ENCODE results near the gene LHX6. TPM values are rescaled to one million over a fixed set of nuclear protein-coding genes. Genes with fewer than 3 reads are reported as not detected.

LHX6 gene
- total RNA-seq, 1 experiment from 2014 or later, result 1.8 TPM

GRCh38 chr9:122212473-122213004 lies 16.2 kb downstream of the LHX6 start:
- Mint-ChIP-seq H3K4me1 (peaks cover 8 to 16% of the 10 kb centered on the region in 2 experiments), H3K27me3 (ENCODE audit: low read depth) (peaks cover 77% of the 10 kb centered on the region), H3K27ac (no peak overlapping the region), H3K9me3 (no peaks in the 10 kb centered on the region; a peak in 2 of 5 replicates), H3K36me3 (ENCODE audit: insufficient read depth in 1 of 3, low read depth in 3 of 3) (peaks cover 0 to 3% (median 0%) of the 10 kb centered on the region in 3 experiments; a peak in 2 of 7 replicates), H3K4me3 (peak overlapping the region; percentile 50 to 57; a peak in 2 of 5 replicates)
- Histone ChIP-seq H3K27me3 (ENCODE audit: insufficient read depth, low read length) (peaks cover 45% of the 10 kb centered on the region), H3K18ac (ENCODE audit: insufficient read length, low read depth, low read length) (no peak overlapping the region), H3T11ph (ENCODE audit: low read length) (no peak overlapping the region), H3K9ac (ENCODE audit: extremely low read depth, insufficient read length, low read length) (no peak overlapping the region), H3K4me1 (ENCODE audit: insufficient read depth, low read length) (no peaks in the 10 kb centered on the region), H4K5ac (ENCODE audit: insufficient read length, low read depth, low read length) (no peak overlapping the region), H3K23me2 (ENCODE audit: insufficient read length, low read depth, low read length, poor library complexity, severe bottlenecking) (peaks cover 4% of the 10 kb centered on the region), H3K79me1 (ENCODE audit: insufficient read depth, low read depth, low read length, poor library complexity, severe bottlenecking) (no peaks in the 10 kb centered on the region), H3K4ac (ENCODE audit: low read depth, low read length) (no peak overlapping the region), H2AFZ (ENCODE audit: low read length) (no peak overlapping the region), H2BK12ac (ENCODE audit: insufficient read length, low read depth, low read length) (no peak overlapping the region), H3K56ac (ENCODE audit: insufficient read length, low read depth, low read length) (no peak overlapping the region), H2AK5ac (ENCODE audit: insufficient read length, low read length) (no peak overlapping the region), H3K79me2 (ENCODE audit: insufficient read depth, low read length) (no peaks in the 10 kb centered on the region), H4K20me1 (ENCODE audit: control insufficient read depth, insufficient read depth, insufficient read length) (no peaks in the 10 kb centered on the region), H3K4me2 (ENCODE audit: insufficient read depth, insufficient read length, low read length) (no peak overlapping the region), H3K14ac (ENCODE audit: insufficient read depth, low read length) (no peak overlapping the region), H3K9me3 (ENCODE audit: control insufficient read depth, low read depth, low read length) (no peaks in the 10 kb centered on the region), H4K91ac (ENCODE audit: insufficient read length, low read depth, low read length) (no peak overlapping the region), H4K8ac (replicated peaks; ENCODE audit: insufficient read length, low read depth, low read length) (no peak overlapping the region), H2BK20ac (ENCODE audit: low read depth, low read length, poor library complexity, severe bottlenecking) (no peak overlapping the region), H3K27ac (ENCODE audit: insufficient read length, low read depth, low read length) (no peak overlapping the region), H2BK15ac (ENCODE audit: low read depth, low read length) (no peak overlapping the region), H2BK5ac (ENCODE audit: insufficient read length, low read length) (no peak overlapping the region), H3K23ac (ENCODE audit: insufficient read length, low read depth, low read length) (no peak overlapping the region), H2BK120ac (ENCODE audit: low read depth, low read length, poor library complexity, severe bottlenecking) (no peak overlapping the region)
- no CpG with 5 or more reads among the region's 7 CpGs for WGBS (ENCODE audit: extremely low coverage, insufficient read length, low lambda C conversion rate)
- DNase-seq, result no peak
- no peak for TF ChIP-seq CTCF (conservative IDR thresholded peaks at IDR 0.05)

Measured in H9 (cell line).